K562 (cell line): Measurements from ENCODE around the gene MYL4. TPM values are rescaled to one million over a fixed set of nuclear protein-coding genes. Genes with fewer than 3 reads are reported as not detected.

ENCODE experiments used
- CHD2 ChIP-seq: IDR thresholded peaks from 2 replicates; pipeline ENCODE4 v1.6.1; 2011; ENCODE audit warnings: low read depth, low read length
- CTCF ChIP-seq, 3 experiments: IDR thresholded peaks in 2 of 3; conservative IDR thresholded peaks in 1 of 3; 2 replicates each; pipeline ENCODE4 v1.5.1; 2011 to 2012; ENCODE audit warnings: low read length in 3 of 3, mild to moderate bottlenecking in 3 of 3, control low read depth in 2 of 3, improper control_type of control experiment in 1 of 3, inconsistent platforms in 1 of 3, low read depth in 1 of 3, mixed read lengths in 1 of 3, moderate library complexity in 1 of 3; ENCODE audit not compliant: insufficient read depth in 2 of 3
- ERF ChIP-seq: fragments of 450-650 bp; formaldehyde crosslinking; IDR thresholded peaks from 2 replicates; pipeline ENCODE4 v1.4.0; 2020; ENCODE audit warnings: mild to moderate bottlenecking, mixed read lengths
- ETS1 ChIP-seq: conservative IDR thresholded peaks from 2 replicates; pipeline ENCODE4 v1.6.1; 2011; ENCODE audit warnings: low read depth, mild to moderate bottlenecking, low read length; ENCODE audit not compliant: control insufficient read depth
- FOXJ3 ChIP-seq: sonication (generic); formaldehyde crosslinking; IDR thresholded peaks from 2 replicates; pipeline ENCODE4 v1.4.0; 2020; ENCODE audit warnings: mild to moderate bottlenecking, missing genetic modification reagents
- FUS ChIP-seq: fragments of 200-400 bp; formaldehyde crosslinking; optimal IDR thresholded peaks from 2 replicates; pipeline ENCODE3; 2017; ENCODE audit warnings: low read depth, low read length
- HDGF ChIP-seq: fragments of 450-650 bp; IDR thresholded peaks from 2 replicates; pipeline ENCODE4 v1.6.1; 2016
- HOXB6 ChIP-seq: fragments of 250-450 bp; sonication (Bioruptor Pico); IDR thresholded peaks from 2 replicates; pipeline ENCODE4 v1.5.1; 2022; ENCODE audit warnings: mild to moderate bottlenecking, borderline replicate concordance
- JUN ChIP-seq, 2 experiments: sonication (generic) in 1 of 2; formaldehyde crosslinking in 1 of 2; IDR thresholded peaks; 2 replicates each; pipeline versions ENCODE4 v1.6.1 to v1.8.0; 2012 to 2022; ENCODE audit warnings: borderline replicate concordance in 2 of 2, mild to moderate bottlenecking in 2 of 2, improper control_type of control experiment in 1 of 2, low read depth in 1 of 2, low read length in 1 of 2, missing genetic modification reagents in 1 of 2
- KLF13 ChIP-seq: fragments of 450-650 bp; IDR thresholded peaks from 2 replicates; pipeline ENCODE4 v1.6.1; 2016; ENCODE audit warnings: missing genetic modification characterization, low read depth, mild to moderate bottlenecking, missing compliant biosample characterization, moderate library complexity, borderline replicate concordance
- MAFF ChIP-seq: IDR thresholded peaks from 2 replicates; pipeline ENCODE4 v1.6.1; 2012; ENCODE audit warnings: low read length, improper control_type of control experiment
- MTA3 ChIP-seq: fragments of 450-650 bp; formaldehyde crosslinking; IDR thresholded peaks from 2 replicates; pipeline ENCODE4 v1.6.1; 2017; ENCODE audit warnings: mild to moderate bottlenecking, borderline replicate concordance
- NCOA2 ChIP-seq, 2 experiments: fragments of 450-650 bp; IDR thresholded peaks; 2 replicates each; pipeline ENCODE4 v1.6.1; 2018; ENCODE audit warnings: mild to moderate bottlenecking in 2 of 2, moderate library complexity in 1 of 2; ENCODE audit not compliant: partially characterized antibody in 2 of 2
- NFIC ChIP-seq: fragments of 450-650 bp; IDR thresholded peaks from 2 replicates; pipeline ENCODE4 v1.6.1; 2017; ENCODE audit warnings: mild to moderate bottlenecking, inconsistent platforms
- PML ChIP-seq: IDR thresholded peaks from 2 replicates; pipeline ENCODE4 v1.6.1; 2012; ENCODE audit warnings: low read length, inconsistent platforms
- POLR2AphosphoS2 ChIP-seq: IDR thresholded peaks from 2 replicates; pipeline ENCODE4 v1.6.1; 2012; ENCODE audit warnings: low read length, improper control_type of control experiment
- SIN3B ChIP-seq: fragments of 450-650 bp; IDR thresholded peaks from 2 replicates; pipeline ENCODE4 v1.6.1; 2017; ENCODE audit warnings: low read depth, mild to moderate bottlenecking, moderate library complexity
- SOX6 ChIP-seq: fragments of 450-650 bp; IDR thresholded peaks from 2 replicates; pipeline ENCODE4 v1.6.1; 2014; ENCODE audit warnings: mild to moderate bottlenecking
- ZNF121 ChIP-seq: sonication (generic); formaldehyde crosslinking; conservative IDR thresholded peaks from 2 replicates; pipeline ENCODE4 v1.8.0; 2022; ENCODE audit warnings: missing genetic modification reagents
- ZNF184 ChIP-seq: sonication (generic); formaldehyde crosslinking; IDR thresholded peaks from 2 replicates; pipeline ENCODE4 v1.5.0; 2020; ENCODE audit warnings: missing genetic modification reagents
- ZNF232 ChIP-seq: sonication (generic); formaldehyde crosslinking; IDR thresholded peaks from 2 replicates; pipeline ENCODE4 v1.8.0; 2022; ENCODE audit warnings: mild to moderate bottlenecking, missing genetic modification reagents
- ZNF316 ChIP-seq: fragments of 450-650 bp; IDR thresholded peaks from 2 replicates; pipeline ENCODE4 v1.6.1; 2016
- ZNF398 ChIP-seq: fragments of 250-450 bp; sonication (Bioruptor Pico); IDR thresholded peaks from 2 replicates; pipeline ENCODE4 v1.8.0; 2021; ENCODE audit warnings: moderate library complexity, mild to moderate bottlenecking, inconsistent platforms
- ZNF57 ChIP-seq: fragments of 450-650 bp; formaldehyde crosslinking; IDR thresholded peaks from 2 replicates; pipeline ENCODE4 v1.4.0; 2020; ENCODE audit warnings: mild to moderate bottlenecking, moderate library complexity
- ZNF75A ChIP-seq: fragments of 450-650 bp; formaldehyde crosslinking; IDR thresholded peaks from 2 replicates; pipeline ENCODE4 v1.4.0; 2020; ENCODE audit warnings: mild to moderate bottlenecking
- polyA plus RNA-seq, 8 experiments: library from polyadenylated mRNA; depleted of rRNA in 4 of 8; stranded (reverse) in 5 of 8; unstranded in 3 of 8; fragments of >200 nt; fragmentation: Nextera tagmentation in 2 of 8; fragmentation: Illumina TruSeq in 1 of 8; extraction: Ambion mirVana in 2 of 8; extraction: Trizol in 1 of 8; gene quantifications; 2 replicates each; pipeline versions ENCODE4 v1.2.1 to v1.2.3, GENCODE V29; 2011 to 2014; ENCODE audit warnings: inconsistent platforms in 1 of 8, missing spikeins in 1 of 8
- total RNA-seq, 7 experiments: library from RNA; depleted of rRNA in 6 of 7; stranded (reverse); fragments of >200 nt in 6 of 7; fragmentation: Illumina TruSeq in 2 of 7; extraction: Trizol in 2 of 7; gene quantifications; 2 replicates each; pipeline versions ENCODE4 v1.2.1 to v1.2.3, GENCODE V29; 2011 to 2021; ENCODE audit warnings: low replicate concordance in 1 of 7

The MYL4 gene
- total and polyA plus RNA-seq, 9 of the 15 experiments (the other 6 are each of a cell fraction or from before 2014, with no cell fraction given) = 117 to 423 (median 221) TPM

GRCh38 chr17:47265983-47266541 is 56.9 kb downstream of the MYL4 start (continued):
- TF ChIP-seq CTCF (IDR thresholded peaks at IDR 0.05 in 2 of 3, conservative IDR thresholded peaks at IDR 0.05 in 1 of 3; ENCODE audit: insufficient read depth in 2 of 3, low read depth in 1 of 3, low read length in 3 of 3) = no peak
- TF ChIP-seq ZNF184 (CRISPR knock-in tag) = no peak
- TF ChIP-seq JUN (IDR thresholded peaks at IDR 0.05; ENCODE audit: borderline replicate concordance, low read depth, low read length) = peak; percentile 98
- no peak; the same call in 1 of the 2 replicates for TF ChIP-seq JUN (CRISPR knock-in tag; IDR thresholded peaks at IDR 0.05; ENCODE audit: borderline replicate concordance)
- TF ChIP-seq KLF13 = no peak
- peak; percentile 97 for TF ChIP-seq SOX6
- TF ChIP-seq HOXB6 (CRISPR knock-in tag) = no peak
- TF ChIP-seq ETS1 = peak; percentile 57; the same call in 1 of the 2 replicates
- TF ChIP-seq FOXJ3 (CRISPR knock-in tag) = no peak
- no peak; the same call in 1 of the 2 replicates for TF ChIP-seq SIN3B
- no peak for TF ChIP-seq CHD2
- TF ChIP-seq ERF (CRISPR knock-in tag) = no peak
- TF ChIP-seq PML = peak; percentile 71
- no peak for TF ChIP-seq POLR2AphosphoS2
- TF ChIP-seq NCOA2 (IDR thresholded peaks at IDR 0.05; ENCODE audit: partially characterized antibody in 2 of 2) = peak; percentile 9 to 68
- 0 out of 2 replicates have a peak, but pooled peaks have one; percentile 44 for TF ChIP-seq MTA3
- no peak for TF ChIP-seq ZNF75A (CRISPR knock-in tag)
- peak; percentile 70; the same call in 1 of the 2 replicates for TF ChIP-seq NFIC
- 0 out of 2 replicates have a peak, but pooled peaks have one; percentile 28 for TF ChIP-seq MAFF
- peak; percentile 16; the same call in 1 of the 2 replicates for TF ChIP-seq ZNF316
- no peak for TF ChIP-seq ZNF232 (CRISPR knock-in tag)
- TF ChIP-seq HDGF = peak; percentile 43; the same call in 1 of the 2 replicates
- TF ChIP-seq ZNF57 (CRISPR knock-in tag) = no peak
- no peak for TF ChIP-seq FUS
- TF ChIP-seq ZNF398 (CRISPR knock-in tag) = no peak
- no peak for TF ChIP-seq ZNF121 (CRISPR knock-in tag)
